ENCODE measurements around the gene KIAA1755.

KIAA1755 gene

GRCh38 chr20:38230957-38231526, 29.5 kb downstream of the KIAA1755 start:
- DNase-seq, result no peak

- no peak for DNase-seq
Measured at GRCh38 chr20:38230253-38230551, 30.3 kb downstream of the KIAA1755 start.

- DNase-seq, result no peak
Measured at GRCh38 chr20:38229376-38230252, 30.9 kb downstream of the KIAA1755 start.

DNA sequence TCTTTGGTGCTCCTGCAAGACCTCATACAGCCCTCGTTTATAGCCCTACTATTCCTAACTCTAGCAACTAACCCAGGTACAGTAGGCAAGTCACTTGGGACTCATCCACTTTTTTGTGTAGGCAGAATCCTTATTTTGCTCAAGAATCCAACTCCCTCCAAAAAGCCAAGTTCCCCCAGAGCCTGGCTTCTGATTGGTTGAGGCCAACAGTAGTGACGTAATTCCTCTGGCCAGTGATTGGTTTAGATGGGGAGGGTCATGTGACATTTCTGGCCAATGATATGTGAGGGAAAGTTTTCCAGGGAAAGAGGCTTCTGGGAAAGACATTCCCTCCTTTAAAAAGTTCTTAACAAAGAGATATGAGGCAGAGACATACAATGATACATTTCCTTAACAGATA, 32.1 kb downstream of the KIAA1755 start:
- no peak for DNase-seq

DNA sequence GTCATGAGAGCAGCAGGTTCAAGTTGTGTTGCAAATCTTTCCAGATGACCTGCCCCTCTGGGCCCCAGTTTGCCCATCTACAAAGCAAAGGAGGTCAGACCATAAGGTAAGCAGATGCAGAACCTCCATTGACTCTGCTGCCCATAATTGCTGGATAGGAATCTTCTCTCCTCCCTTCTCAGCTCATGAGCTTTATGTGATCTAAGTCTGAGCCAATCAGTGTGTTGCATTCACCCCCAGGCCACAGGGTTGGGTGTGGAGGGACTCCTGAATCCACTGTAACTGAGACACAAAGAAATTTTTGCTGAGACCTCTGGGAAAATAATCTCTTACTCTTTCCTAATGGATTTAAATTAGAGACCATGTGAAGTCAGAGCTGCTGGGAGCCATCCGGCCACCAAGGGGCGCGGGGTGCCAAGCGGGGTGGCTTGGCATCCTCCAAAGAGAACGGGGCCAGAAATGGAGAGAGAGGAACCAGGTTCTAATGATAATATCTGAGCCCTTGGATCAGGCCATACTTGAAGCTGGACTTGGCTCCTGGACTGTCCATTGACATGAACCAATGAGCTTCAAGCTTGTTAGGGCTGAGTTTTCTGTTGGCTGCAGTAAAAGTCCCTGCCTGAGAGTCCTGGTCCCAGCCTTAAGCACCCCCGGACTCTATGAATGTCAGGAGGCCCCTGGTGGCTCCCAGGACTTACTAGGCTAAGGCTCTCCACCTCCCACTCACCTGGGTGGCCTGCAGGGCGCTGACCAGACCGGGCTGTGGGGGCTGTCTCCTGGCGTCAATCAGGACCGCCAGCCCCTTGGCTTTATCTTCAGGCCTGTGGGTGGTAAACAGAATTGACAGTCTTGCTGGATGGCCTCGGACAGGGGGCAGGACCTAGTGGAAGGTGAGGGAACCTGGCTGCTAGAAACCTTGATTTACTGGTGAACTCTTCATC, 32.8 kb downstream of the KIAA1755 start:
- DNase-seq, result no peak

DNA sequence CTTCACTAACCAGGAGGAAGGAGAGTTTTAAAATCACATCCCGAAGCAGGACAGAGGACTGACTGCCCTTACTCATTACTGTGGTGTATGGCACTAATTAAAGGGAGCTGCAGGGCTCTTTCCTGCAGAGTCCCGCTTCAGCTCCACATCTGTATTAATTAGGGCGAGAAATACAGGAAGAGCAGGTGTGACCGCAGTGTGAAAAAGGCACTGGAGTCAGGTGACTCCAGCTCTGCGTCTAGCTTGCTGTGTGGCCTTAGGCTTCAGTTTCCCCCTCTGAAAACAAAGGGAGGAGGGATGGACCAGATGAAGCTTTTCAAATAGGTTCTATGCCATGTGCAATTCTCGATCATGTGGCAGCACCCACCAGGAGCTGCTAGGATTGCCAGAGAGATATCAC, 34.0 kb downstream of the KIAA1755 start:
- no peak for DNase-seq

DNA sequence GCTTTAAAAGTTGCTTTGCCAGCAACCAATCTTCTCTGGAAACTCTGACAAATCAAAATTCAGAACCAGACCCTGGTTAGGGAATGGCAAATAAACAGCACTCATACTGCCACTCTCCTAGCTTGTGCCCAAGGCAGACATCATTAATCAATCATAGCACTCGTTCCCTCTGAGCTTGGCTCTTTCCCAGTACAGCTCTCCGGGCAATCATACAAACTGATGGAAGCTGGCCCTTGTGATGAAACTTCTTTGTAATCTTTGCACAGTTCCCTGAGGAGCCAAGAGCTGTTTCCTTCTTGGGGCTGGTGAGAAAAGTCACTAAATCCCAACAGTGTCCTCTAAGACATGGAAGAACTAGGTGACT, 34.7 kb downstream of the KIAA1755 start:
- no peak for DNase-seq

GRCh38 chr20:38225240-38225899, 35.2 kb downstream of the KIAA1755 start:
- DNase-seq, result no peak

GRCh38 chr20:38224531-38224930, 36.0 kb downstream of the KIAA1755 start:
- DNase-seq, result no peak

DNA sequence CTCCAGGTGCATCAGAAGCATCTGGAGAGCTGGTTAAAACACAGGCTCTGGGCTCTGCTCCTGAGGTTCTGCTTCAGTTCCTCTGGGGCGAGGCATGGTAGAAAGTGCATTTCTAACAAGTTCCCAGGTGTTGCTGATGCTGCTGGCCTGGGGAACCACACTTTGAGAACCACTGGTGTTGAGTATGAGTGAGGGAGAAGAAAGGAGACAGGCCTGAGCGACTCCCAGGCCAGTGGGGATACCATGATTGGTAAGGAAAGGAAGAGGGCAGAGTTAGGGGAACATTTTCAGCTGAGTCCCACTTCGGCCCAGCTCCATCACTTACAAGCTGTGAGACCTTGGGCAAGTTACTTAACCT, 36.8 kb downstream of the KIAA1755 start:
- DNase-seq, result no peak

DNA sequence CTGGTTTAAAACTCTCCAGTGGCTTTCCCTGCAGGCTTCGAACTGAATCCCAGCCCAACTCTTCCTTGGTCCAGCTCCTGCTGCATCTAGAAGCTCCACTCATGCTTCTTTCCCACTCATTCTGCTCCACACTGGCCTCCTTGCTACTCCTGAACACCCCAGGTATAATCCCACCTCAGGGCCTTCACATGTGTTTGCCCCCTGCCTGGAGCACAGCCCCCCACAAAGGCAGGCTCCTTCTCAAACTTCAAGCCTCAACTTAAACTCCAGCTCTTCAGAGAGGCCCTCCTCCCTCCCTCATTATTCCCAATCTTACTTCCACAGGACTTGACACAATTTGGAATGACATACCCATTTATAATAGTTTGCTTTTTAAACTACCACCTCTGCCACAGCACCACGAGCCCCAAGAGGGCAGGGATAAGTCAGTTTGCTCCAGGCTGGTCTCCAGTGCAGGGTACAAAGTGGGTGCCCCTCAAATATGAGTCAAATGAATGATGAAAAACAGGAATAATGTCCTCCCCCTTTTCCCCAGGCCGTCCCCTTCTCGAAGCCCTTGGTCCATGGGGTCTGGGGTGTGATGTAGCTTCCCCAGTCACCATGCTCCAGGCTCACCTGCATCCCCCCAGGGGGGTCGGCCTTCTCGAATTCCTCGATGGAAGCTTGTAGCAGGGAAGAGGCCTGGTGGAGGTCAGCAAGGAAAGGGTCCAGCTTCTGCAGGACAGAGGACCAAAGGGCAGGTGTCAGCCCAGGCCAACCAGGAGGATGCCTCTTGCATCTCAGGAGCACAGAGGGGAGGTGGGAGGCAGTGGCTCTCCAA, 37.4 kb downstream of the KIAA1755 start:
- no peak for DNase-seq

DNA sequence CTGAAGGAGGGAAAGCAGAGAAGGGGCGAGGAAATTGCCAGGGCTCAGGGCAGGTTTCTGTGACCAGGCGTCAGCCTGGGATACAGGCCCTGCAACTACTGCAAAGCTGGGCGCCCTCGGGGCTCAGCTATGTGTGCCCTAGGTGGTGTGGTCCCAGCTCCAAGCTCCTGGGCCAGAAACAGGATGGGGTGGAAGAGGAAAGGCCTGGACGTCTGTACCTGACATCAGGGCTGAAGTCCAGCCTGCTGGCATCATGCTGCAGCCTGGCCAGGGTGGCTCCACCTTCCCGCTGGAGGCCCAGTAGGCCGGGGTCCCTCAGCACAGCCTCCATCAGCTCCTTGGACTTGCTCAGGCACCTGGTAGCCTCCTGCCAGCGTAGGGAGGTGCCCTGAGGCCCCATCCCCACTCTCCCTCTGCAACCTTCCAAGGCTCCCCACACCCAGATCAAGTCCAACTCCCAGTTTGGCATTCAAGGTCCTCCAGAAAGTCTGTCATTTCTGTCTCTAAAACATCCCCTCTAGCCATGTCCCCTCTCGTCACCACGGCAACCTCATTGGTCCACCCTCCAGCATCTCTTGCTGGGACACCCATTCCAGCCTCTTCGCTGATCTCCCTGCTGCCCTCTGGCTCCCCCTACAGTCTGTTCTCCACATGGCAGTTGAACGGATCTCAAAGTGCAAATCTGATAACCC, 38.2 kb downstream of the KIAA1755 start:
- DNase-seq, result peak; percentile 6

- peak; percentile 32 for DNase-seq
Measured at GRCh38 chr20:38221119-38221589, 39.4 kb downstream of the KIAA1755 start.

GRCh38 chr20:38220587-38221118, 39.9 kb downstream of the KIAA1755 start:
- DNase-seq, result no peak

- DNase-seq, result no peak
Measured at GRCh38 chr20:38219006-38219950, 41.3 kb downstream of the KIAA1755 start.

DNA sequence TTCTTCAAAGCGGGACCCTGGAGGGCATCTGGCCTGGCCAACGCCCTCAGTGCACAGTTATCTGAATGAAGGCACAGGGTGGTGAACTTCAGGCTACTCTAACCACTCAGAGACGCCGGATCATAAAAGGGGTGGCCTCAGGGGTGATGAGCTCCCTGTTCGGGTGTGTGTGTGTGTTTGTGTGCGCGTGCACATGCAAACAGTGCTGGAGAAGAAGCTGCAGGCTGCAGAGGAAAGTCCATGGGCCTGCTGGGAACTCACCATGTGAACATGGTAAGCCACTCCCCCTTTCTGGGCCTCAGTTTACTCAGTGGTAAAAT, 42.0 kb downstream of the KIAA1755 start:
- no peak for DNase-seq

DNA sequence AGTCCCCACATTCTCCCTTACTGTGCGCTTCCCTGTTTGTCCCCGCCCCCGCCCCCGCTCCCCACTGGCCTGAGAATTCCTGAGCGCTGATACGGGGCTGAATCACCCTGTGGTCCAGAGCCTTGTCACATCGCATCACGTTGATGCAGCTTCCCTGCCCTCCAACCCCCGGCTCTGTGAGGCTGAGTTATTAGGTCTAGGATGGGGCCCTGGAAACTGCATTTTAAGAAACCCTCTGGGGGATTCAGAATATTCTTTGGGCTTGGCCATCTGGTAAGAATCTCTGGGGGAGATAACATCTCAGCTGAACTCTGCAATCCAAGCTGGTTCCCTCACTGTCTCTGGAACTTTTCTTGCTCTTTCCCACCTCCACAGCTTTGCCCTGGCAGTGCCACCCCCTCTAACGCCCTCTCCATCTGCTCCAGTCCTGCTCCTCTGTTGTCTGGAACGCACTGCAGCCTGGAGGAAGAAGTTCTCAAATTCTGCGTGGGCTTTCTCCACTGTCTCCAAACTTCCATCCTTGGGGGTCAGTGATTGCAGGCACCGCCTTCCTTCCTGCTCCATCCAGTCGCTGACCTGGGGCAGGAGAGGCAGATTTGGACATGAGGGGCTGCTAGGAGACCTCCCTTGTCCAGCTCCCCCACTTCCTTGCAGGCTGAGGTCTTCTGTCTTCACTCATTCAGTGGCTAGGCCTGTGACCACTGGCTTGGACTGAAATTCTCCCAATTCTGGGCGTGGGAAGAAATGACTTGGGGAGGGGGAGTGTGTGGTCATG, 42.6 kb downstream of the KIAA1755 start:
- DNase-seq, result no peak

- no peak for DNase-seq
Measured at GRCh38 chr20:38216746-38217595, 43.6 kb downstream of the KIAA1755 start.
